ENCODE data around the gene COLEC11.
A peak's percentile ranks its signal among the peaks of the same experiment; 100 is the strongest.

DNA sequence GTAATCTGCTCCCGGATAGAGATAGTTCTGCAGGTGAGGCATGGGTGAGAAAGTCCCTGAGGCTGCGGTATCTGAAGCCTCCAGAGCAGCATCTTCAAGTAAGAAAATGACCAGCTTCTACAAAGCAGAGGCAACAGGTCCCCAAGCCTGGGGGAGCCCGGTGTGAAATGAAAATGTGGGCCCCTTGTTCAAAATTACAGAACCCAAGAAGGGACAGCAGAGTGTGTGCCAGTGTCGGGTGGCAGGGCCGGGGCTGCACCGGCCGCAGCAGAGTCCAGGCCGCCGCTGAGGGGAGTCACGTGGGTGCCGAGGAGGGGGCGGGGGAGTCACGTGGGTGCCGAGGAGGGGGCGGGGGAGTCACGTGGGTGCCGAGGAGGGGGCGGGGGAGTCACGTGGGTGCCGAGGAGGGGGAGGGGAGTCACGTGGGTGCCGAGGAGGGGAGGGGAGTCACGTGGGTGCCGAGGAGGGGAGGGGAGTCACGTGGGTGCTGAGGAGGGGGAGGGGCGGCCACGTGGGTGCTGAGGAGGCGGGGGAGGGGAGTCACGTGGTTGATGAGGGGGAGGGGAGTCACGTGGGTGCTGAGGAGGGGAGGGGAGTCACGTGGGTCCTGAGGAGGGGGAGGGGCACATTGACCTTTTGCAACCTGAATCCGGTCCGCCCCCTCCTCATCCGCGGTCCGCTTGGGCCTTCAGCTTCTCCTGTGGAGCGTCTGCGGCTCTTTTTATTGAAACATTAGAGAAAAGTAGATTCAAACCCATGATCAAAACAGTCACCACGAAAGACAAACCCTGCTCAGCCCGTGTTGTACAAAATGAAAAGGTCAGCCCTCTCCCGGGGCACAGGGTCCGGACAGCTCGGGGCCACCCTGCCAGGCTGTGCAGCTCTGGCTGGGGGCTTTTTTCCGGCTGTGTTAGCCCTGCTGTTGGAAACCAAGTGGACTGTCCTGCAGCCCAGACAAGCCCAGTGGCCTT is 10.4 kb downstream of the COLEC11 start:
- TF ChIP-seq NFIC (IDR thresholded peaks at IDR 0.05) (no peak), CEBPB (IDR thresholded peaks at IDR 0.05) (no peak), RAD21 (IDR thresholded peaks at IDR 0.05; ENCODE audit: low read depth) (no peak; the same call in 1 of the 2 replicates), YY1 (IDR thresholded peaks at IDR 0.05; ENCODE audit: low read depth) (no peak), TAF1 (IDR thresholded peaks at IDR 0.05; ENCODE audit: low read depth) (peak; percentile 62; the same call in 1 of the 2 replicates), EP300 (IDR thresholded peaks at IDR 0.05; ENCODE audit: borderline replicate concordance) (no peak), CREB1 (IDR thresholded peaks at IDR 0.05; ENCODE audit: low read depth) (no peak), FOXM1 (IDR thresholded peaks at IDR 0.05; ENCODE audit: borderline replicate concordance, low read depth) (no peak), EGR1 (IDR thresholded peaks at IDR 0.05) (peak; percentile 42)
- TF ChIP-seq, protein P1, sequence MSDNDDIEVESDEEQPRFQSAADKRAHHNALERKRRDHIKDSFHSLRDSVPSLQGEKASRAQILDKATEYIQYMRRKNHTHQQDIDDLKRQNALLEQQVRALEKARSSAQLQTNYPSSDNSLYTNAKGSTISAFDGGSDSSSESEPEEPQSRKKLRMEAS (IDR thresholded peaks at IDR 0.05) = peak; percentile 87
- TF ChIP-seq, protein P2, sequence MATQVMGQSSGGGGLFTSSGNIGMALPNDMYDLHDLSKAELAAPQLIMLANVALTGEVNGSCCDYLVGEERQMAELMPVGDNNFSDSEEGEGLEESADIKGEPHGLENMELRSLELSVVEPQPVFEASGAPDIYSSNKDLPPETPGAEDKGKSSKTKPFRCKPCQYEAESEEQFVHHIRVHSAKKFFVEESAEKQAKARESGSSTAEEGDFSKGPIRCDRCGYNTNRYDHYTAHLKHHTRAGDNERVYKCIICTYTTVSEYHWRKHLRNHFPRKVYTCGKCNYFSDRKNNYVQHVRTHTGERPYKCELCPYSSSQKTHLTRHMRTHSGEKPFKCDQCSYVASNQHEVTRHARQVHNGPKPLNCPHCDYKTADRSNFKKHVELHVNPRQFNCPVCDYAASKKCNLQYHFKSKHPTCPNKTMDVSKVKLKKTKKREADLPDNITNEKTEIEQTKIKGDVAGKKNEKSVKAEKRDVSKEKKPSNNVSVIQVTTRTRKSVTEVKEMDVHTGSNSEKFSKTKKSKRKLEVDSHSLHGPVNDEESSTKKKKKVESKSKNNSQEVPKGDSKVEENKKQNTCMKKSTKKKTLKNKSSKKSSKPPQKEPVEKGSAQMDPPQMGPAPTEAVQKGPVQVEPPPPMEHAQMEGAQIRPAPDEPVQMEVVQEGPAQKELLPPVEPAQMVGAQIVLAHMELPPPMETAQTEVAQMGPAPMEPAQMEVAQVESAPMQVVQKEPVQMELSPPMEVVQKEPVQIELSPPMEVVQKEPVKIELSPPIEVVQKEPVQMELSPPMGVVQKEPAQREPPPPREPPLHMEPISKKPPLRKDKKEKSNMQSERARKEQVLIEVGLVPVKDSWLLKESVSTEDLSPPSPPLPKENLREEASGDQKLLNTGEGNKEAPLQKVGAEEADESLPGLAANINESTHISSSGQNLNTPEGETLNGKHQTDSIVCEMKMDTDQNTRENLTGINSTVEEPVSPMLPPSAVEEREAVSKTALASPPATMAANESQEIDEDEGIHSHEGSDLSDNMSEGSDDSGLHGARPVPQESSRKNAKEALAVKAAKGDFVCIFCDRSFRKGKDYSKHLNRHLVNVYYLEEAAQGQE (IDR thresholded peaks at IDR 0.05; ENCODE audit: low read depth) = no peak
- TF ChIP-seq, protein P3, sequence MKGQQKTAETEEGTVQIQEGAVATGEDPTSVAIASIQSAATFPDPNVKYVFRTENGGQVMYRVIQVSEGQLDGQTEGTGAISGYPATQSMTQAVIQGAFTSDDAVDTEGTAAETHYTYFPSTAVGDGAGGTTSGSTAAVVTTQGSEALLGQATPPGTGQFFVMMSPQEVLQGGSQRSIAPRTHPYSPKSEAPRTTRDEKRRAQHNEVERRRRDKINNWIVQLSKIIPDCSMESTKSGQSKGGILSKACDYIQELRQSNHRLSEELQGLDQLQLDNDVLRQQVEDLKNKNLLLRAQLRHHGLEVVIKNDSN (IDR thresholded peaks at IDR 0.05) = peak; percentile 93
